ENCODE data around the gene NRARP. TPM values are rescaled to one million over a fixed set of nuclear protein-coding genes. Genes with fewer than 3 reads are reported as not detected.

Gene NRARP
- total and polyA plus RNA-seq, 2 donors (not counting 1 experiment from before 2014, with no cell fraction given): 5.7 to 11.5 TPM

GRCh38 chr9:137297966-137298365, 4.1 kb downstream of the NRARP start:
- H3K4me1 Mint-ChIP-seq: peaks cover 23% of the 10 kb centered on the region
- H3K9me3 Mint-ChIP-seq (ENCODE audit: insufficient read depth): no peaks in the 10 kb centered on the region
- H3K27ac Mint-ChIP-seq: no peak overlapping the region
- Histone ChIP-seq H2AFZ (ENCODE audit: insufficient read depth, low read depth, low read length, poor library complexity, severe bottlenecking) (no peak overlapping the region), H3K27me3 (replicated peaks in 1 of 4; ENCODE audit: control extremely low read depth in 1 of 4, control insufficient read depth in 3 of 4, insufficient read depth in 4 of 4, low read length in 3 of 4) (peaks cover 0 to 72% (median 39%) of the 10 kb centered on the region in 4 experiments), H3K4me3 (ENCODE audit: control extremely low read depth in 1 of 5, extremely low read depth in 1 of 5, insufficient read depth in 1 of 5, low read depth in 2 of 5, low read length in 4 of 5) (no peak overlapping the region), H3K79me2 (ENCODE audit: control insufficient read depth, insufficient read depth, low read length) (no peaks in the 10 kb centered on the region), H3K4me1 (ENCODE audit: control insufficient read depth in 2 of 2, insufficient read depth in 2 of 2, low read length in 2 of 2) (peaks cover 44 to 45% of the 10 kb centered on the region in 2 donors), H3K9ac (ENCODE audit: low read length) (no peak overlapping the region), H3K27ac (ENCODE audit: low read length in 2 of 2) (no peak overlapping the region), H4K20me1 (ENCODE audit: control insufficient read depth, insufficient read depth, low read length, poor library complexity, severe bottlenecking) (peaks cover 13% of the 10 kb centered on the region), H3K9me3 (ENCODE audit: control extremely low read depth in 1 of 3, control insufficient read depth in 2 of 3, insufficient read depth in 1 of 3, low read length in 2 of 3) (peaks cover 0 to 33% (median 4%) of the 10 kb centered on the region in 3 donors), H3K4me2 (replicated peaks; ENCODE audit: low read depth, low read length, poor library complexity, severe bottlenecking) (no peak overlapping the region), H3K36me3 (replicated peaks in 1 of 2; ENCODE audit: control extremely low read depth in 1 of 2, control insufficient read depth in 1 of 2, extremely low read depth in 1 of 2, insufficient read depth in 2 of 2, low read length in 1 of 2) (no peaks in the 10 kb centered on the region)
- intact Hi-C loops (cut with micrococcal nuclease): loop anchor here (10.0 kb wide), 1 partner anchor 237 kb away; no protein-coding TSS in a partner anchor
- TF ChIP-seq EZH2 (IDR thresholded peaks at IDR 0.05; ENCODE audit: borderline replicate concordance, insufficient read depth, low read depth, low read length, poor library complexity, severe bottlenecking) (no peak), CTCF (IDR thresholded peaks at IDR 0.05) (no peak)
- H3K27me3 Mint-ChIP-seq: peaks cover 32% of the 10 kb centered on the region
- no peak for DNase-seq
- POLR2A ChIA-PET: no interaction called here
- no peak for ATAC-seq (ENCODE audit: low read depth)
- no peak overlapping the region for H3K4me3 Mint-ChIP-seq
- CTCF ChIA-PET: interaction anchor here (2.1 kb wide), 1 partner anchor 11 kb away, joined by 11 read pairs; no protein-coding TSS in a partner anchor
- WGBS (ENCODE audit: insufficient coverage): 93% methylated on average over 7 of the region's 7 CpGs
